Esophagus squamous epithelium (tissue), 5 donors: ENCODE results near the gene TADA2B. TPM values are rescaled to one million over a fixed set of nuclear protein-coding genes. Genes with fewer than 3 reads are reported as not detected.

ENCODE experiments used
- DNase-seq: peaks from one replicate; lab custom pipeline; 2025; lab: John Stamatoyannopoulos, UW
- H3K27ac ChIP-seq, 4 donors: fragments of 200-600 bp; sonication (generic); one replicate each; pipeline ENCODE4 v1.5.1; 2016 to 2019; ENCODE audit warnings: mild to moderate bottlenecking in 1 of 4
- H3K27me3 ChIP-seq, 4 donors: fragments of 200-600 bp; sonication (generic); 1 replicate in 3 of 4; 2 replicates in 1 of 4; pipeline versions ENCODE4 v1.5.1 to v1.6.0; 2017 to 2021; ENCODE audit warnings: antibody characterized with exemption in 1 of 4
- H3K36me3 ChIP-seq, 3 donors: fragments of 200-600 bp; sonication (generic); one replicate each; pipeline ENCODE4 v1.5.1; 2016 to 2019
- H3K4me1 ChIP-seq, 3 donors: fragments of 200-600 bp; sonication (generic); one replicate each; pipeline ENCODE4 v1.5.1; 2017 to 2019
- H3K4me3 ChIP-seq, 4 donors: fragments of 200-600 bp; sonication (generic); 1 replicate in 3 of 4; 2 replicates in 1 of 4; pipeline ENCODE4 v1.5.1; 2016 to 2019; ENCODE audit warnings: mild to moderate bottlenecking in 2 of 4, moderate library complexity in 1 of 4
- H3K9me3 ChIP-seq, 3 donors: fragments of 200-600 bp; sonication (generic); one replicate each; pipeline ENCODE4 v1.5.1; 2016 to 2019
- CTCF ChIP-seq, 6 experiments: fragments of 450-650 bp in 4 of 6; fragments of 200-600 bp in 2 of 6; sonication (generic) in 2 of 6; IDR thresholded peaks; one replicate each; pipeline ENCODE4 v1.5.1; 2016 to 2019; ENCODE audit warnings: antibody characterized with exemption in 6 of 6, mild to moderate bottlenecking in 4 of 6, moderate library complexity in 4 of 6
- POLR2A ChIP-seq, 4 donors: fragments of 450-650 bp; IDR thresholded peaks; one replicate each; pipeline ENCODE4 v1.6.1; 2017; ENCODE audit warnings: antibody characterized with exemption in 4 of 4, mild to moderate bottlenecking in 4 of 4, moderate library complexity in 3 of 4
- WGBS, 2 donors: methylation state at CpG; one replicate each; pipeline ENCODE4 v1.1.5; 2018; 5-methylcytosine and 5-hydroxymethylcytosine counted together
- intact Hi-C: fragments of 100-400 bp; cut with DNase I; formaldehyde crosslinking; loops from one replicate; pipeline ENCODE4 v1.15.0; 2022
- total RNA-seq, 4 donors: library from RNA; depleted of rRNA; stranded (reverse); fragments of >200 nt; gene quantifications; one replicate each; pipeline ENCODE4 v1.1.0, GENCODE V29; 2016
- donor health status: DM: yes; HTN: yes; CAD: no.

Gene TADA2B
- total RNA-seq, 4 donors from 2014 or later: 10.1 to 16.5 (median 13.0) TPM

- H3K27ac ChIP-seq: no peak overlapping the region
- H3K36me3 ChIP-seq: no peaks in the 10 kb centered on the region
- H3K27me3 ChIP-seq: no peaks in the 10 kb centered on the region
- H3K4me3 ChIP-seq: no peak overlapping the region
- no peaks in the 10 kb centered on the region for H3K9me3 ChIP-seq
- intact Hi-C loops: no loop called here
- DNase-seq: no peak
- TF ChIP-seq POLR2A (IDR thresholded peaks at IDR 0.05) (no peak), CTCF (IDR thresholded peaks at IDR 0.05) (no peak)
- 76 to 84% methylated on average over 3 to 4 of the region's 11 CpGs for WGBS, 2 donors
- peaks cover 3 to 19% (median 13%) of the 10 kb centered on the region in 3 donors for H3K4me1 ChIP-seq
Observed at GRCh38 chr4:7107166-7107905, 64.2 kb downstream of the TADA2B start.

Other genes starting within 250 kb of the TADA2B start
- gene TBC1D14, start 133.5 kb upstream of the TADA2B start, total RNA-seq: 10 to 100 TPM; 28.2 to 50.4 (median 42.1) TPM
- gene GRPEL1, start 24.7 kb downstream of the TADA2B start, total RNA-seq: 10 to 100 TPM; 16.6 to 30.6 (median 20.7) TPM
- gene SORCS2, start 149.2 kb downstream of the TADA2B start, total RNA-seq: 1 to 10 TPM; 1.1 to 2.5 (median 2.0) TPM